GM12872 (cell line): Measurements from ENCODE around the gene SHANK1.
A peak's percentile ranks its signal among the peaks of the same experiment; 100 is the strongest.

Experiments
- TF ChIP-seq, protein P1 (sequence below): IDR thresholded peaks from 3 replicates; pipeline ENCODE4 v1.5.1; 2011; ENCODE audit warnings: low read depth, mild to moderate bottlenecking, low read length, moderate library complexity; ENCODE audit not compliant: insufficient read depth

The SHANK1 gene

GRCh38 chr19:50667759-50668231 is 51.8 kb downstream of the SHANK1 start:
- TF ChIP-seq, protein P1, sequence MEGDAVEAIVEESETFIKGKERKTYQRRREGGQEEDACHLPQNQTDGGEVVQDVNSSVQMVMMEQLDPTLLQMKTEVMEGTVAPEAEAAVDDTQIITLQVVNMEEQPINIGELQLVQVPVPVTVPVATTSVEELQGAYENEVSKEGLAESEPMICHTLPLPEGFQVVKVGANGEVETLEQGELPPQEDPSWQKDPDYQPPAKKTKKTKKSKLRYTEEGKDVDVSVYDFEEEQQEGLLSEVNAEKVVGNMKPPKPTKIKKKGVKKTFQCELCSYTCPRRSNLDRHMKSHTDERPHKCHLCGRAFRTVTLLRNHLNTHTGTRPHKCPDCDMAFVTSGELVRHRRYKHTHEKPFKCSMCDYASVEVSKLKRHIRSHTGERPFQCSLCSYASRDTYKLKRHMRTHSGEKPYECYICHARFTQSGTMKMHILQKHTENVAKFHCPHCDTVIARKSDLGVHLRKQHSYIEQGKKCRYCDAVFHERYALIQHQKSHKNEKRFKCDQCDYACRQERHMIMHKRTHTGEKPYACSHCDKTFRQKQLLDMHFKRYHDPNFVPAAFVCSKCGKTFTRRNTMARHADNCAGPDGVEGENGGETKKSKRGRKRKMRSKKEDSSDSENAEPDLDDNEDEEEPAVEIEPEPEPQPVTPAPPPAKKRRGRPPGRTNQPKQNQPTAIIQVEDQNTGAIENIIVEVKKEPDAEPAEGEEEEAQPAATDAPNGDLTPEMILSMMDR: no peak

- TF ChIP-seq, protein P1: no peak
These were observed 52.3 kb downstream of the SHANK1 start for GRCh38 chr19:50667177-50667758.

GRCh38 chr19:50666346-50667176 is 53.0 kb downstream of the SHANK1 start:
- TF ChIP-seq, protein P1: no peak

- TF ChIP-seq, protein P1: no peak
These were observed 55.4 kb downstream of the SHANK1 start for GRCh38 chr19:50664204-50664603.

DNA sequence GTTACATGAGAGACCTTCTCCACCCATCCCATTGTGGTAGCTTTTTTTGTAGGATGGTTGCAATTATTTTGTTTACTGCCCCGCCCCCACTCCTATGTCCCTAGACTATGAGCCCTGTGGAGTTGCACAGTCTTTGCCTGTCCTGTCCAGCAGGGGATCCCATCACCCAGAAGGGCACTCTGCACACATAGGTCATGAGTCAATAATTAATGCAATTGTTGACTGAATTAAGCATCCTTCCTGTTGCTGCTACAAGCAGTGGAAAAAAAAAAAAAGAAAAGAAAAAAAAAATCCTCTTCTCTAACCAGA is 56.2 kb downstream of the SHANK1 start:
- TF ChIP-seq, protein P1: peak; percentile 26; the same call in 1 of the 3 replicates

GRCh38 chr19:50662651-50663481 is 56.7 kb downstream of the SHANK1 start:
- TF ChIP-seq, protein P1: no peak

- TF ChIP-seq, protein P1: no peak
These were observed 57.6 kb downstream of the SHANK1 start for GRCh38 chr19:50661766-50662650.
